GM20431 (cell line): ENCODE data around the gene NFKBIB.

Experiments used
- in situ Hi-C: fragments of 300-500 bp; cut with MseI, MboI; formaldehyde crosslinking; loops from one replicate; pipeline ENCODE4 v1.15.0; 2020; ENCODE audit warnings: low sequenced_read_pairs; ENCODE audit not compliant: unreplicated experiment

Gene NFKBIB

DNA sequence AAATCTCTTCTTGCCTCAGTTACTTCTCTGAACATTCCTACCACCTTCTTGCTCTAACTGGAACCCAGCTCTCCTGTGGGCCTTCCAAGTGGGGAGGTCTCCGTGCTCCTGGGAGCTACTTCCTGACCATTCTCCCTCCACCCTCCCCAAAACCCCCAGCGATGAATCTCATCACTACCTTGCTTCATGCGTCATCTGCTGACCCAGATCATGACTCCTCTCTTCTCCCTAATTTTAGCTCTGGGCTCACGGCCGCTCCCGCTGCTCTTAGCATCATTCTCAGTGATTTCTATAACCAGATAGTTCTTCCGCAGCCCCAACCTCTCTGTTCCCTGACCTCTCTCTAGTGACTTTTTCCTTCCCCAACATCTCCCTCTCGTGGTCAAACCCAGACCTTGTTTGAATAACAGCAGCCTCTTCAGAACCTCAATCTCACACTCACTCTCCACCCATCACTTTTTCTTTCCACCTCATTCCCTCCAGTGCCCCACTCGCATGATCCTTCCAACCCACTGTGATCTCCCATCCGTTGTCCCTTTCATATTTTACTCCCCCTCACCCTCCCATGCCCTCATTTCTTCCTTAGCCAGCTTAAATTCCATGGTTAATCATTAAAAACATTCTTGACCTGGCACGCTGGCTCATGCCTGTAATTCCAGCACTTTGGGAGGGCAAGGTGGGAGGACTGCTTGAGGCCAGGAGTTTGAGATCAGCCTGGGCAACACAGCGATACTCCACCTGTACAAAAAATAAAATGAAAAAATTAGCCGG is 52.8 kb downstream of the NFKBIB start:
- in situ Hi-C loops: no loop called here

GRCh38 chr19:38953677-38954076 is 53.9 kb downstream of the NFKBIB start:
- in situ Hi-C loops: no loop called here

- in situ Hi-C loops: no loop called here
Observed at GRCh38 chr19:38956264-38956663, 56.5 kb downstream of the NFKBIB start.

- in situ Hi-C loops: no loop called here
Observed at GRCh38 chr19:38958301-38958700, 58.5 kb downstream of the NFKBIB start.
